HG03378 (cell line): ENCODE data around the gene CARS2.

Experiments used
- ATAC-seq: cut with Tn5 transposase; IDR thresholded peaks from one replicate; pipeline ENCODE4 v1.9.1; 2021; ENCODE audit warnings: mild to moderate bottlenecking, moderate library complexity; ENCODE audit not compliant: unreplicated experiment

The CARS2 gene

DNA sequence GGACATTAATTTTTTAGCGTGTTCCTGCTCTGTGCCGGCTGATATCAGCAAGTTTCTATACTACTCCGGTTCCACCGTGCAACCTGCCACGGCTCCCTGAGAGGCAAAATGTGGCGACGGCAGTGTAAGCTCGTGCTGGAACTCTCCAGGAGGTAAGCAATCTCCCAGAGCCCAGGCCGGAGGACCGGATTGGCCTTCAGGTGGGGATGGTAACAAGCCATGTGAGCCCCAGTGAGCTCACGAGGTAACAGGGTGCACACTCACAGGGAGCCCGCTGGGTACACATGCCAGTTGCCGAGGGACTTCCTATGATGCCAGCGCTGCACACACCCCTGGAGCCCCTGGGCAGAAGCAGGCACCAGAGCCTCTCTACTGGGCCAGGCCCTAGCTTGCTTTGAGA is 52.1 kb downstream of the CARS2 start:
- no peak for ATAC-seq

DNA sequence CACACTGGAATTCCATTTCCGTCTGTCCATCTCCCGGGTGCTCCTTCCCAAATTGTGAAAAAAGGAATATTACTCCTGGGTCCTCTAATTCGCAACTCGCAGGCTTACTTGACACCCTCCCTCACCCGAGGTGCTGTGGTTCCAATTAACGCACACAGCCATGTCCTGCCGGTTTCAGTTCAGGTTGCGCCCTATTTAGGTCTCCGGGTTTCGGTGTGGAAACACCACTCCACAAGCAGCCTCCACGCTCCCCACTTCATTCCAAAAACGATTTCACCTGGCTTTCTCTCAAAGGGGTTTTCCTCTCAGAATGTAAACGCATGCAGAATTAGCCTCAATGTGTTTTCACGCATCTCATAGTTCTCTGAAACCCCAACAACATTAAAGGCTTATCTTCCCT is 52.6 kb downstream of the CARS2 start:
- no peak for ATAC-seq

DNA sequence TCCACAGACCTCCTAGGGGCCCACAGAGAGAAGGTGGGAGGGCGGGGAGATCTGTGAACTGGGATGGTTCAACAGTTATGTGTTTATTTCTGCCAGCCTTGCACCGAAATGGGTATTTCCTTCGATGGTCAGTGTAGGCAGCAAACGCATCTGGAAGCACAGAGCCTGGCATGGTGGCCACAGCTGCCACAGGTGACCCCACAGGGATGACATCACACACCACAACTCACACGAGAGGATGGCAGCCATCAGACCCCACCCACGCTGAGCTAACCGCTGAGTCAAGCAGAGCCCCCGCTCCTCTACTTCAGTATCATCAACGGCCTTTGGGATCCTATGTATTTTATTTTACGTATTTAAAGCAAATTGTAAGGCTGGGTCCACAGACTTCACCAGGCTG is 53.2 kb downstream of the CARS2 start:
- no peak for ATAC-seq

DNA sequence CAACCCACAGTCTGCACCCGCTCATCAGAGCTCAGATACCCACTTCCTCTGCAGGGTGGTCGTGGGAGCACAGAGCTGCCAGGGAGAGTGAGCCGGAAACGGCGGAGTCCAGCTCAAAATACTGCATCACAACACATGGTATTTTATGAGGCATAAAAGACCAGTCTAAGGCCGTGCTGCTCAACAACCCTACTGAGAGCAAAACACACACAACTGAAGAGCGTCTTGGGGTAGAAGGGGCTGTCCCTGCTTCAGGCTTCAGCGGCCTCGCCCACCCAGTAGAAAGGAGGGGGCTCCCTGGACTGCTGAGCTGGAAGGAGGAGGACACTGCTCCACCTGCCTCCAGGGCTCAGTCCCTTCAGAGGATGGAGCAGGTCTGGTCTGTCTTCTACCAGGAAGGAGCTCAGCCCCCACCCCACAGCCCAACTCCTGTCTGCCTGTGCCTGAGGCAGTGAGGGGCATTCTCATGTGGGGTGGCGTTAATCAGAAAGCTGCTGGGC is 53.6 kb downstream of the CARS2 start:
- no peak for ATAC-seq

DNA sequence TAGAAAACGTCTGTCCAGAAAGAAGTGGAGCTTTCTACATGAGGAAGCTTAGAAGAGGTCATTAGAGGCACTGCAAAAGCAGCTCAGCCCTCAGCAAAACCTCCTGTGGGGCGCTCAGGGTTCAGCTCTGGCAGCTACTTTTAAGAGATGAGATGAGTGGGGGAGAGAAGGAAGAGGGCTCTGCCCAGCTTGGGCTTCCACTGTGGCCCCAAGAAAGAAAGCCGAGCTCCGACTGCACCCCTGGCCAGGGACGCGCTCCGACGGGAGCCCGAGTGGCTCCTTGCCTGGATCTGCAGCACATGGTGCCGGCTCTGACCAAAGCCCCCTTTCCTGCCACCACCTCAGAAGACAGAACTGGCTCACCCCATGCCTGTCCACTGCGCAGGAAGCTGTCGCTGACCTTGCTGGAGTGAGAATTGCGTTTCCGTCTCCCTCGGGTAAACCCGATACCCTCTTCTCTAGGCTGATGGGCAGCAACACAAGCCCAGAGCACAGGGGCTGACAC is 54.1 kb downstream of the CARS2 start:
- no peak for ATAC-seq

DNA sequence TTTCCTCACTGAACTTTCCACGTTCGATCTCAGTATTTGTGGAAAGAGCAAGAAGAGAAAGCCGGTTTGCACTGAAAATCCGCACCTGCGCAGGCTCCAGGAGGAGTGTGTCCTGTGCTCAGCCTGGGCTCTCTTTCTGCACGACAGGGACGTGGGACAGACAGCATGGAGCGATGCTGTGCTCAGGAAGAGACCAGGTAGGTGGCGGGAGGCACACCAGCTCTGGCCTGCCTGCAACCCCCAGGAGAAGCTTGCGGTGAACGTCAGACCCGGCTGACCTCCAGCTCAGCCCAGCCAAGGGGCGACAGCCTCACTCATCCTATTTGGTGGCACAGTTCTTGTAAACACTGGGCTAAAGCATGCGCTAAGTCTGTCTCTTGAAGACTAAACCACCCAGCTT is 54.6 kb downstream of the CARS2 start:
- ATAC-seq = no peak

DNA sequence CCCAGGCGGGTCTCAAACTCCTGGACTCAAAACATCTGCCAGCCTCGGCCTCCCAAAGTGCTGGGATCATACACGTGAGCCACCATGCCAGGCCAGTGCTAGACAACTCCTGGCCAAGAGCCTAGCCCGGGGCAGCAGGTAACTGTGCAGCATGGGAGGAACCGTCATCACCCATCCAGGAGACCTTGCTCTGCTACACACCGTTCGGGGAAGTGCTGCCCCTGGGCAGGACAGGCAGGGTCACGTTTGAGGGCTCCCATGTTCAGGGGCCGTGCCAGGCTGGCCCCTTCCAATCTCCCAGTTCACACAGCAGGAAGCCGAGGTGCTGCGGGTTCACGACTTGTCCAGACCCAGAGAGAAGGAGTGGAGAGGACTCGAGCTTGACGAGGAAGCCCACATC is 55.5 kb downstream of the CARS2 start:
- no peak for ATAC-seq

DNA sequence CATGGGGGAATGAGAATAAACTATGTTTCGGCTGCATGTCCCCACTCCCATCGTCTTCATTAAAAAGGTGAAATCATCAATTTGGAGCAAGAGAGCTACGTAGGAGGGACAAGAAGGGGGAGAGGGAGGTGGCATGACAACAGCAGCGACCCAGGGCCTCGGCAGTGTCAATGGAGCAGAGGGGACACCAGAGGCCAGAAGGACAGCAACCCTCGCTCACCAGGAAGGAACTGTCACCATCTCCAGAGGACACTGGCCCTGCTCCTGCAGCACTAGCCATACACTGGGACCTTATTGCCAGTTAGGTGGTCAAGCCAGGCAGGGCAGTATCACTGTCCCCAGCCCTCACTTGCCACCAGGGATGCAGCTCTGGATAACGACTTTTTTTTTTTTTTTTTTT is 56.4 kb downstream of the CARS2 start:
- no peak for ATAC-seq

DNA sequence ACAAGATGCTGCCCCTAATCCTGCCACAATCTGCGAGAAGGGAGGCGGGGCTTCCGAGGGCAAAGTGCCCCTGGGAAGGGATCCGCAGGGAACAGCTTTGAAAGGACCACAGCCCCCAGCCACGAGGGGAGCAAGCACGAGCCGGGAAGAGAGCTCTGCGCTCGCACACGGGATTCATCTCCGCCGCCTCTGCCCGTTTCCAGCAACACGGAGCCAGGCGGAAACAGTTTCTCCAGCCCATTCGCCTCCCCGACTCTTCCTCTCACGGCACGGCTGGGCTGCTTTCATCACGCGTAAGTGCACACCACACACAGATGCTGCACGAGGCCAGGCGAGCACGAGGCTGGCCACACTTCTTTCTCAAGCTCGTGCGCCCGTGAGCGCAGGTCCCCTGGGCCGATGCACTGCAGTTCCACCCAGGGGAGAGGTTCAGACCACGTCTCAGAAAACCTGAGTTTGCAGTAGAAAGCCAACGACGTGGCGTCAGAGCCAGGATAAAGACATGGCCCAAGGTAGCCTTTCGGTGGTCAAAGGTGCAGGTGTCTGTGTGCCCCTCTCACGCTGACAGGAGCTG is 57.0 kb downstream of the CARS2 start:
- ATAC-seq = no peak

DNA sequence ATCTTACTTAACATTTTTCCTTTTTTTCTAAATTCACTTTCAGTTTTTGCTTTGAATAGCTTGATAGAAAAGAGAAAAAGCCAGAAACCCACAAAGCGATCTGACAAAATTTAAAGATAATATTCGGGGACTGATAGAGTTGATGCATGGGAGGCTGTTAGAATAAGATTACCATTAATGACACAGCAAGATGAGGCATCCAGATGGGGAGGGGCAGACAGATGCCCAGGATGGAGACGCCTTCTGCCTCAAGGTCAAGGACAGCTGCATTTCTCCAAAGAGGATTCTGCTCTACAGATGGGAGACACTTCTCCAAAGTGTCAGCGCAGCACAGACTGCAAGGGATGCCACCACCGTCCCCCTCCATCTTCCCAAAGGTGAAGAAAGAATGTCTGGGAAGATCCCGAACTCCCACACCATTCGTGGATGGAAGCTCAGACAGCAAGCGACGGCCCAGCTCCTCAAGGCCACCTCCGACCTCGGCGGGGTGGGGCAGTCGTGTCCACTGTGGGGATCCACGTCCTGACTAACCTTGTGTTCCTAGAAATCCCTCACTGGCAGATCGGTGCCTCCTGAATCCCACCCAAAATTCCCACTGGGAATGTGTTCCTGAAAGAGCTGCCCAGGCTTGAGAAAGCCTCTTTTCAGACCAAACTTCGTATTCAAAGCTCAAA is 57.6 kb downstream of the CARS2 start:
- no peak for ATAC-seq

DNA sequence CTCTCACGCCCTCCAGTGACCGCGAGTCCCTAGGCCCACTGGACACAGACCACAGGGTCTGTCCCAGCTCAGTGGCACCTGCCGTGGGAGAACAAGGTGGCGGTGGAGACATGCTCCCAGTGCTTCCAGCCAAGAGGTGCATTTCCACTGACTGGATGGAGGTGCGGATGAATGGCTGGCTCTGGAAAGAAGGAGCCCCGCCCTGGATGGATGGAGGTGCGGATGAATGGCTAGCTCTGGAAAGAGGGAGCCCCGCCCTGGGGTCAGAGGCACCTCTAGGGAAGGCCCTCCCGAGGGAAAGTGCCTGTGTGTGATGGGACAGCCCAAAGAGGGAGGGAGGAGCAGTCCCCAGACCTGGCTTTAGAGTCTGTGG is 58.6 kb downstream of the CARS2 start:
- ATAC-seq = no peak

DNA sequence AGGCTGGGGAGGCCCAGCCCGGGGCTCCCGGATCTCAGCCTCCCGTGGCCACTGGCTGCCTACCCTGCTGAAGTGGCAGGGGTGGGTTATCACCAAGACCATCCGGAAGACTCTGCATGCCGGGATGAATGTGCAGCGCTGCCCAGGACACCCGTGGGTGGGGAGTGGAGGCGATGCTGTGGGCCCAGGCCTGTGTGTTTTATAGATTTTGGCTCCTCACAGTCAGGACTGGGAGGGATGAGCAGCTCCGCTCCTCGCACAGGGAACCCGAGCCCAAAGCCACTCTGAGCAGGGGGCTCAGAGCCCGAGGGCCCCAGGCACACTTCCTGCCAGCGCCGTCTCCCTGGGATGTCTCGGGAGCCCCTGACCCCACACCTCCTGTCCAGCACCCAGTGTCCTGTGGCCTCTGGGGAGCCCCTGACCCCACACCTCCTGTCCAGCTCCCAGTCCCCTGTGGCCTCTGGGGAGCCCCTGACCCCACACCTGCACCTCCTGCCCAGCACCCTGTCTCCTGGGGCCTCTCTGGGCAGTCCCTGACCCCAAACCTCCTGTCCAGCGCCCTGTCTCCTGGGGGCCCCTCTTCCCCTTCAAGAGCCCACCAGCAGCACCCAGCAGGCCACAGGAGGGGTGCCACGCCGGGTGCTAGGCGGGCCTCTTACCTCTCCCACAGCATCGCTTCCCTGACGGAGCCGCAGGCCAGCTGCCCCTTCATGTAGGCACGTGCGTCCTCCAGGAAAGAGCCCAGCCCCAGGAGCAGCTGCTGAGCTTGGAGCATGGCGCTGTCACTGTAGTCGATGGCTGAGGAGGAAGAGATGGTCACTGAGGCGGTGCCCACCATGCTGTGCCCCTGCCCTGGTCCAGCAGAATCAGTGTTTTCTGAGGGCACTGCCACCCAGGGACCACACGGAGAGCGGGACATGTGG is 59.2 kb downstream of the CARS2 start:
- no peak for ATAC-seq

DNA sequence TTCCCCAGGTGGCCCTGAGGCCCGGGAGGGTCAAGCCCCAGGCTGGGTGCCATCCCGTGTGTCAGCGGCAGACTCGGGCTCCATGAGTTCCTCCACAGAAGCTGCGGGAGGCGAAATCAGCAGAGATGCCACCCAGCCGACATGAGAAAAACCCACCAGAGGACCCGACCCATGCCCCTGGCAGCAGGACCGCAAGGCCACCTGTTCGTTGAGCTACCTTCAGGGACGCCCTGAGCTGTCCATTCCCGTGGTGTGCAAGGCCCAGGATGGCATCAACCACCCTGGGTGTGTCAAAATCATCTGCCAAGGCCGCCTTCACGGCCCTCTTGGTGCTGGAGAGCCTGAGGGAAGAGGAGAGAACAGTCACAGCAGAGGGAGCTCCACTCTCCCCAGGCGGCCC is 60.2 kb downstream of the CARS2 start:
- ATAC-seq = no peak

DNA sequence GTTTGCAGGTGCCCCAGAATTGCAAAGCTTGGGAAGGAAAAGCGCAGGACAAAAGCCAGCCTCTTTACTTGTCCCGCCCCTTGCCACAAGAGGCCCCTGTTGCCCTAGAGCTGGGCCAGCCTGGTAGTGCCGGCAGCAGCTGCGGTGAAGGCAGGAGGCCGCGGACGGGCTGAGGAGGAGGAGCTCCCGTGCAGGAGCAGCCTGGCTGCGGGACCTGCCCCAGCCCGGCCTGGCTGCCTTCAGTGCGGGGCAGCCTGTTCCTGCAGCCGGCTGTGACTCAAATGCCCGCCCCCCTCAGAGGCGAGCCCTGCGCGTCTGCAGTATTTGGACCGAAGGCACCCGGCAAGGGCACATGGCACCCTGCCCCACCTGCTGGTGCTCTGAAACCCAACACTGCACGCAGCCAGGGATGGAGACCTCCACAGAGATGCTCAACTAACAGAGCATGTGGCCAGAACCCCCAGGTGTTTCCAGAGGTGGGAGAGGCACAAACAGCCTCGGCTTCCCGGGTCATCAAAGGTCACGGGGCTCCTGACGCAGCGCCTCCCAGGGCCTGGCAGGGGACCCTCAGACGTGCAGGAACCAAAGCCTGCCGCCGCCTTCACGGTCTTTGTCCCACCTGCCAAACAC is 60.9 kb downstream of the CARS2 start:
- no peak for ATAC-seq

DNA sequence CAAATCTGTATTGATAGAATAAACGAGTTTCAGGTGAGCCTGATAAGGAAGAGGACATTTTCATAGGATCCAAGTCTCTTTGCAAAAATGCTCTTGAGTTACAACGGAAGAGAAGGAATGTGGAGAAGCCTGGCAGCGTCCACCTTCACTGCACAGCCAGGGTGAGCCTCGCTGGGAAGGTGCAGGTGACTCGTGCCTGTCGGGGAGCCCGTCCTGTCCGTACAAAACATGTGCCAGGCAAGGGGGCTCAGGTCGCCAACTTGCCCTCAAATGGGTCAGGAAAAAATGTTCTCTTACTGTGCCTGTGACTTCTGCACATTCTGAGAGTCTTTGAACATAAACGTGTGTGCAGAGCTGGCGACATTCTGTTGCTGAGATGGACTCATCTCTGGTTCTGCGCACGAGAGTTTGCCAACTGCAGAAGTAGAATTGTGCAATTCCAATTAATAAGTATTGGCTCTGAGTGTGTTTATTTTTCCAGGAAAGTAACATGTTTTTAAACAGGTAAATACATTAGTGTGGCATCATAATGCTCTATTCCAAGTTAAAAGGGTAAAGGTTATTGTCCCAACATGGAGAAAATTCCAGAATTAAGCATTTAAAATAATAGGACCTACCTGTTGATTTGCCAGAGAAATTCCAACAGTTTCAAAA is 62.0 kb downstream of the CARS2 start:
- ATAC-seq = no peak

DNA sequence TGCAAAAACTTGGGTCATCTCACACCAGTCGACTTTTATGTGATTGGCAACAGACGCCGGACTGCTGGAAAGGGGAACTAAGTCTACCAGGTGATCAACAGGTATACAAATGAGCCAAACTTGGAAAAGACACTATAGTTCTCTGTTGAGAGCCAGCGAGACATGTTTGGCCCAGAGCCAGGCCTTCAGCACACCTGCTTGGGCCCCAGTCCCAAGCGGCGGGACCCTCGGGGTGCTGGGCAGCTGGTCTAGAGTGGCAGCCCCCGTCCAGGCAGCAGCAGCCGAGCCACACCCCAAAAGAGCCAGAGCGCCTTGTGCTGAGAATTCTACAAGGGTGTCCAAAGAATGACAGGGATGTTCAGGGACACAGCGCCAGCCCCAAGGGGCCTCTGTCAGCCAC is 62.6 kb downstream of the CARS2 start:
- ATAC-seq = no peak

DNA sequence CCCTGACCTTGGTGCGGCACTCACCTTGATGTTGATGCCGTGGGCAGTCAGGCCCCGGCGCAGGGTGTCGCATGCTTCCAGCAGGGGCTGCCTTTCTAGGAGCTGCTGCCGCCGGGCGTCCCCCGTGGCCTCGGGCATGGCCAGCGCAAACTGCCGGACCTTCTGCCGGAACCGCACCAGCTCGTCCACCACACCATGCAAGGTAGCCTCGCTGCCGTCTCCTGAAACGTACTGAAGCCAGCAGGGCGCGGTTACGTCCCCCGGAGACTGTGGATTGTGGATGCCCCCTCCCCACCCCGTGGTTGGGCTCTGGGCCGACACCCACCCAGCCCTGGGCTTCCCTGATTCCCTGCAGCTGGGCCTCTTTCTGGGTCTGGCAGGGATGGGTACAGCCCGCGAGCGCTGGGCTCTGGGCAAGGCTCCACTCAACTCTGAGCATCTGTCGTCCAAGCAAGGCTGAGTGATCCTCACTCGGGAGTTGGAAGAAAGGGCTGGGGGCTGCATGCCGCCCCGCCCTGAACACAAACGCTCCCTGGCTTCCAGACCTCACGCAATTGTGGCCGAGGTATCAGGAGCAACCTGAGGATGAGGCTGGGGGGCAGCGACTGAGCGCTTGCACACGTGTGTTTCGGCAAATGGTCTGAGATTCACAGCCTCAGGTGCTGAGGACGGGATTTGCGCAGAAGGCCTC is 63.5 kb downstream of the CARS2 start:
- ATAC-seq = no peak

DNA sequence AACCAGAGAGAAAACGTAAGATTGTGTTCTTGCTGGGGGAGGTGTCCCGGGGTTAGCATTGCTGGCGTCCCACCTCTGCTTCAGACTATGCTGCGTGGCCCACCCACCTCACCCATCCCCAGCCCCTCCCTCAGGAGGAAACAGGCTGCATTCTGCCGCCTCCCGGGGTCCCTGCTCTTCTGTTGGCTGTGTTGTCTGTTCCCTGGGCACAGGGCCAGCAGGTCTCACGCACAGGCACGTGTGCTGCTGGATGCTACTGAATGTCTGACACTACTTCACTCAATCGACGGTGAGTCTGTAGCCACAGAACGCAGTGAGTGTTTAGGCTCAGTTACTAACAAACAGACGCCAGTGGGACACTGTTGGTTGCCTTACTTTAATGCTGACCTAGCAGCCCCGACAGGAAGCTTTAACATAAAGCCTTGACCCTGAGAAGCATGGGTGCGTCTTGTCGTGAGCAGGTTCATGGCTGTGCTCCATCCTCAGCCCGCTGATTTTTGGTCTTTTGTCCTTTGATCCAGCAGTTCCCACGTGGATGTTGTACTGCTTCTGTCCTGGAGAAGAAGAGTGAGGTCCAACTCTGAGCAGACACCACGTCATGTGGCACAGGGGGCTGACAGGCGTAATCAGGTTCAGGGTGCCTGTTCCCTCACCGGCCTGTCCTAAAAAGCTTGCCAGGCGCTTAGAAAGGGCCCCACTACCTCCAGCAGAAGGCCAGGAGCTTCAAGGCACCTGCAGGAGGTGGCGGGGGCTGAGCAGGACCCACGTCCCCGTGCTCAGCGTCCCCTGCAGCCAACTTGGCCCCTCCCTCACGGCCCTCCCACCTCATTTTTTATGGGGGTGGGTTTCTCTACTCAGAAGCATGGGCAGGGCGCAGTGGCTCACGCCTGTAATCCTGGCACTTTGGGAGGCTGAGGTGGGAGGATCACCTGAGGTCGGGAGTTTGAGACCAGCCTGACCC is 64.6 kb downstream of the CARS2 start:
- no peak for ATAC-seq

DNA sequence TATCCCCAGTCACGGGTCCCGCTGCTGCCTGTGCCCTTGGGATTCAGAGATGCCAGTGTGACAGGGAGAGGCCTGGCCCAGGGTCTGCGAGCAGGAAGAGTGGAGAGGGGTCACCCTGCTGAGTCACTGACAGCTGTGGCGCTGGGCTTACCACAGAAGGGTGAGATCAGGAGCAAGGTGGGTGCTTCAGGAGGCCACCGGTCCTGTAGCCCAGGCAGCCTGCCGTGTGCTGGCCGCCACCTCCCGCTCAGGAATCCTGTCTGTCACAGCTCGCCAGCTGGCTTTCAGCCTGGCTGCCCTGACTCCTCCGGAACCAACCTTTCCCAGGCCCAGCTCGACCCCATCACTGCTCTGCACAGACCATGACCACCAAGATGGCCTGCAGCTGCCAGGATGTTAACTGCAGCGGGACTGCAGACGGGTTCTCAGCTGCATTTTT is 65.3 kb downstream of the CARS2 start:
- no peak for ATAC-seq
